Aorta (tissue), 5 donors: Measurements from ENCODE around the gene FGF2. TPM values are rescaled to one million over a fixed set of nuclear protein-coding genes. Genes with fewer than 3 reads are reported as not detected.
"Not testable (repeated sequence)": the region's sequence is repeated elsewhere in the genome, so short reads cannot be mapped to it uniquely, and the experiment has no call there.

Source experiments
- ATAC-seq: fragments of 200-7000 bp; cut with Tn5 transposase; one replicate; pipeline ENCODE4 v1.9.1; 2022; ENCODE audit warnings: moderate library complexity; ENCODE audit not compliant: low FRiP score
- DNase-seq, 2 donors: peaks; one replicate each; pipeline ENCODE4 v3.0.0-alpha.2; 2020
- H3K27ac ChIP-seq, 2 donors: one replicate each; pipeline ENCODE4 v1.5.1; 2013; ENCODE audit warnings: low read length in 2 of 2, mild to moderate bottlenecking in 2 of 2, moderate library complexity in 2 of 2, control low read depth in 1 of 2, inconsistent platforms in 1 of 2, low read depth in 1 of 2
- H3K27me3 ChIP-seq, 2 donors: one replicate each; pipeline ENCODE4 v1.6.1; 2013; ENCODE audit warnings: control low read depth in 1 of 2, low read length in 1 of 2, mild to moderate bottlenecking in 1 of 2, moderate library complexity in 1 of 2; ENCODE audit not compliant: insufficient read depth in 2 of 2, control insufficient read depth in 1 of 2
- H3K36me3 ChIP-seq, 2 donors: one replicate each; pipeline ENCODE4 v1.6.1; 2013; ENCODE audit warnings: control low read depth in 1 of 2, low read length in 1 of 2, mild to moderate bottlenecking in 1 of 2; ENCODE audit not compliant: insufficient read depth in 2 of 2, control insufficient read depth in 1 of 2
- H3K4me1 ChIP-seq, 2 donors: one replicate each; pipeline ENCODE4 v1.6.1; 2013; ENCODE audit warnings: low read length in 2 of 2, control low read depth in 1 of 2, mild to moderate bottlenecking in 1 of 2, moderate library complexity in 1 of 2; ENCODE audit not compliant: insufficient read depth in 2 of 2, control insufficient read depth in 1 of 2
- H3K4me3 ChIP-seq, 2 donors: one replicate each; pipeline ENCODE4 v1.5.1; 2013; ENCODE audit warnings: low read length in 2 of 2, control low read depth in 1 of 2, mild to moderate bottlenecking in 1 of 2
- H3K9me3 ChIP-seq: one replicate; pipeline ENCODE4 v1.6.1; 2013; ENCODE audit warnings: mild to moderate bottlenecking, low read length; ENCODE audit not compliant: control insufficient read depth
- WGBS, 2 donors: extraction: QIAGEN DNeasy Blood & Tissue Kit; methylation state at CpG; one replicate each; pipeline ENCODE4 v1.1.7; 2013; 5-methylcytosine and 5-hydroxymethylcytosine counted together
- intact Hi-C, 2 donors: fragments of 100-400 bp; cut with DNase I; formaldehyde crosslinking; loops; one replicate each; pipeline versions ENCODE4 v1.14.2 to v1.15.0; 2022
- polyA plus RNA-seq, 2 donors: library from polyadenylated mRNA; stranded (reverse); fragments of 200-250 nt; gene quantifications; one replicate each; pipeline ENCODE4 v1.2.3, GENCODE V29; 2013
- total RNA-seq, 2 donors: library from RNA; stranded (reverse); fragmentation: NEBNext Ultra II Directional; extraction: Animal tissue kit (Norgen Biotek cat#: 25700); gene quantifications; one replicate each; pipeline ENCODE4 v1.2.1, GENCODE V29; 2021
- donor health status: healthy with polysubstance abuse.
- donor health status: Bipolar disorder and iron deficiency.
- donor health status: DM: no; HTN: no; CAD: no.
- donor health status: DM: no; HTN: no; CAD: no.
- donor health status: DM: yes; HTN: yes; CAD: no.

The FGF2 gene
- total and polyA plus RNA-seq, 4 donors, result 8.8 to 35.9 (median 22.2) TPM

- ATAC-seq (peak; percentile 95), DNase-seq (peak; percentile 91 to 93)
- Histone ChIP-seq H3K4me1 (peaks cover 0 to 1% of the 10 kb centered on the region in 2 donors), H3K27me3 (no peaks in the 10 kb centered on the region), H3K4me3 (peak overlapping the region; percentile 71 to 73), H3K9me3 (no peaks in the 10 kb centered on the region), H3K27ac (peak overlapping the region in 1 of 2 donors; percentile 68), H3K36me3 (no peaks in the 10 kb centered on the region)
- intact Hi-C loops, result loop anchor here (1.0 to 5.0 kb wide), 3 partner anchors 96 to 190 kb away; partner anchors contain the start of gene BBS12 (in 1 of the 2)
- WGBS, 2 donors, result 0% methylated on average over 34 of the region's 34 CpGs
These were observed 96.4 kb downstream of the FGF2 start for GRCh38 chr4:122922877-122923511.

GRCh38 chr4:122928930-122929329 lies 102.3 kb downstream of the FGF2 start:
- no peak for DNase-seq
- intact Hi-C loops, result loop anchor here in 1 of 2 donors (5.0 kb wide), 1 partner anchor 327 kb away; no protein-coding TSS in a partner anchor
- Histone ChIP-seq H3K9me3 (no peaks in the 10 kb centered on the region), H3K27ac (no peak overlapping the region), H3K4me1 (no peaks in the 10 kb centered on the region), H3K36me3 (peaks cover 0 to 2% of the 10 kb centered on the region in 2 donors), H3K27me3 (no peaks in the 10 kb centered on the region), H3K4me3 (no peak overlapping the region)
- ATAC-seq, result no peak
- 79 to 81% methylated on average over 1 of the region's 1 CpG for WGBS, 2 donors

DNA sequence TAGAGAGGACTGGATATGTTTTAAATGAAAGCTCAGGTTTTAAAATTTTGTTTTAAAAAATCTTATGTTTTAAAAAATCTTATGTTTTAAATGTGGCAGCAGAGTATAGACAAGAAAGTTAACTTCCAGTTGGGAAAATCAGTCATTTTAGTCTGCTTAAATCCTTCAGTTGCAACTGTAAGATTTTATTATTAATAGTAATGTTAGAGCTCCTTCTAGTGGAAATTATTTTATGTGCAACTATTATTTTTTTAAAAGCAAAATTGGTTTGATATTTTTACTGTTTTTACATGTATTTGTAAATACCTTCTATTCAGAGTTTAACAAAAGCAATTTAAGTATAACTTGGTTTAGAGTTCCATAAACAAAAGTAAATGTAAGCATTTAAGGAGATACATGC lies 104.2 kb downstream of the FGF2 start:
- intact Hi-C loops, result loop anchor here in 1 of 2 donors (5.0 kb wide), 1 partner anchor 329 kb away; no protein-coding TSS in a partner anchor
- Histone ChIP-seq H3K4me3 (no peak overlapping the region), H3K36me3 (peaks cover 0 to 4% of the 10 kb centered on the region in 2 donors), H3K4me1 (no peaks in the 10 kb centered on the region), H3K9me3 (no peaks in the 10 kb centered on the region), H3K27ac (no peak overlapping the region), H3K27me3 (no peaks in the 10 kb centered on the region)
- ATAC-seq (no peak), DNase-seq (no peak)

DNA sequence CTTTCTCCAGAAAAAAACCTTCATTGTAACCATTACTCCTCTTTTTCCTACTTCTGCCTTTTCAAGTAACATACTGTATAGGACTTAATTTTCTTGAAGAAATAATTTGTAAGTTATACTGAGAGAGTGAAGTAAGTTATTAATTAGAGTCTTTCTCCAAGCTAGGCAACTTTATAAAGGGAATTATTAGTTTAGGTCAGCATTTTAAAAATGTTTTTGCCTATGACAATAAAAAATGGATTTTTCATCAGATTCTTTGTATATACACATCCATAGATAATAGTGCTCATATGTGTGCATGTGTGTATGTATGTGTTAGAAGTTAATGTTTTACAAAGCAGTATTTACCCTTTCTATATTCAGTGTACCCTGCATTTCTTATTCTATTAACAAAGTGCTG lies 106.1 kb downstream of the FGF2 start:
- Histone ChIP-seq H3K4me3 (no peak overlapping the region), H3K36me3 (peaks cover 0 to 4% of the 10 kb centered on the region in 2 donors), H3K4me1 (no peaks in the 10 kb centered on the region), H3K27me3 (no peaks in the 10 kb centered on the region), H3K27ac (no peak overlapping the region), H3K9me3 (no peaks in the 10 kb centered on the region)
- DNase-seq, result no peak
- no peak for ATAC-seq
- intact Hi-C loops, result loop anchor here in 1 of 2 donors (5.0 kb wide), 1 partner anchor 330 kb away; no protein-coding TSS in a partner anchor

DNA sequence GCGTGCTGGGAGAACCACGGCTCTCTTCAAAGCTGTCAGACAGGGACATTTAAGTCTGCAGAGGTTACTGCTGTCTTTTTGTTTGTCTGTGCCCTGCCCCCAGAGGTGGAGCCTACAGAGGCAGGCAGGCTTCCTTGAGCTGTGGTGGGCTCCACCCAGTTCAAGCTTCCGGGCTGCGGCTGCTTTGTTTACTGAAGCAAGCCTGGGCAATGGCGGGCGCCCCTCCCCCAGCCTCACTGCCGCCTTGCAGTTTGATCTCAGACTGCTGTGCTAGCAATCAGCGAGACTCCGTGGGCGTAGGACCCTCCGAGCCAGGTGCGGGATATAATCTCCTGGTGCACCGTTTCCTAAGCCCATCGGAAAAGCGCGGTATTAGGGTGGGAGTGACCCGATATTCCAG lies 118.5 kb downstream of the FGF2 start:
- H3K4me1 ChIP-seq, H3K27ac ChIP-seq, H3K9me3 ChIP-seq, H3K27me3 ChIP-seq, ATAC-seq, intact Hi-C loops, H3K4me3 ChIP-seq, DNase-seq, H3K36me3 ChIP-seq: not testable (repeated sequence)
- WGBS, 2 donors, result 94 to 97% methylated on average over 14 to 17 of the region's 17 CpGs

DNA sequence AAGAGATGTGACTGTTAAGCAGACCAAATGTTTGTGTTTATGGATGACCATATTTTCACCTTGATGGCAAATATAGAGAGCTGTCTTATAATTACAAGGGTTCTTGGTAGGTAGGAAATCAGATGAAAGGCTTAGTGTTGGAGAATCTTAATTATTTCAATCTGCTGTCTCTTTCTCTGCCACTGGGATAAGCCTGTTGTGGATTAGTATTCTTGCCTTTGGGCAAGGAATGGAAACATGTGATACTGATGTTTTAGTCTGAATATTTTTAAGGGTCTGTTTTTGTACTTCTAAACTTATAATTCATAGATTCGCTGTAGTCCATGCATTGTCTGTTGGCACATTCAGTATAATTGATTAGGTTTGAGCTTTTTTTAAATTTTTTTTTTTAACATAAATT lies 119.5 kb downstream of the FGF2 start:
- intact Hi-C loops, result no loop called here

More for the DNA sequence above, 119.5 kb downstream of the FGF2 start:
- Histone ChIP-seq H3K4me3 (no peak overlapping the region), H3K9me3 (no peaks in the 10 kb centered on the region), H3K4me1 (no peaks in the 10 kb centered on the region), H3K27ac (no peak overlapping the region), H3K36me3 (peaks cover 5 to 6% of the 10 kb centered on the region in 2 donors), H3K27me3 (no peaks in the 10 kb centered on the region)
- ATAC-seq (no peak), DNase-seq (no peak)
- 97 to 98% methylated on average over 1 of the region's 1 CpG for WGBS, 2 donors

Other genes with a start within 250 kb of the FGF2 start
- not detected for gene IL21, start 205.8 kb upstream of the FGF2 start, total RNA-seq
- gene IL21, start 205.8 kb upstream of the FGF2 start, polyA plus RNA-seq, result not detected
- 1 to 10 TPM; 3.2 to 3.8 TPM for gene BBS12, start 94.1 kb upstream of the FGF2 start, total RNA-seq
- gene BBS12, start 94.1 kb upstream of the FGF2 start, polyA plus RNA-seq, result 1 to 10 TPM; 2.5 to 2.8 TPM
- gene NUDT6, start 95.8 kb downstream of the FGF2 start, total RNA-seq, result 1 to 10 TPM; 4.0 to 5.9 TPM
- 1 to 10 TPM; 6.5 to 8.4 TPM for gene NUDT6, start 95.8 kb downstream of the FGF2 start, polyA plus RNA-seq